Vagina (tissue), 2 donors: Measurements from ENCODE around the gene KLHL2.

Source experiments
- CTCF ChIP-seq, 3 experiments: fragments of 450-650 bp in 2 of 3; fragments of 200-600 bp in 1 of 3; sonication (generic) in 1 of 3; IDR thresholded peaks; one replicate each; pipeline ENCODE4 v1.5.1; 2017 to 2019; ENCODE audit warnings: antibody characterized with exemption in 3 of 3, mild to moderate bottlenecking in 2 of 3, moderate library complexity in 2 of 3
- POLR2A ChIP-seq, 2 donors: fragments of 450-650 bp; IDR thresholded peaks; one replicate each; pipeline ENCODE4 v1.6.1; 2017; ENCODE audit warnings: antibody characterized with exemption in 2 of 2, mild to moderate bottlenecking in 2 of 2, moderate library complexity in 2 of 2
- POLR2AphosphoS5 ChIP-seq, 2 donors: sonication (generic); formaldehyde crosslinking; IDR thresholded peaks; one replicate each; pipeline ENCODE4 v1.9.0; 2017; ENCODE audit warnings: antibody characterized with exemption in 2 of 2, mild to moderate bottlenecking in 2 of 2, low read depth in 1 of 2; ENCODE audit not compliant: insufficient read depth in 1 of 2

GRCh38 chr4:165369522-165369921, 162.2 kb downstream of the KLHL2 start:
- TF ChIP-seq CTCF (IDR thresholded peaks at IDR 0.05) (no peak), POLR2A (IDR thresholded peaks at IDR 0.05) (no peak), POLR2AphosphoS5 (IDR thresholded peaks at IDR 0.05; ENCODE audit: insufficient read depth in 1 of 2, low read depth in 1 of 2) (no peak)
